Neuronal stem cell (in vitro differentiated cells): ENCODE measurements around the gene SELENOI.

Experiments used
- DNase-seq: peaks from one replicate; pipeline ENCODE4 v3.0.0-alpha.2; 2013; ENCODE audit warnings: low spot score
- H2AFZ ChIP-seq: one replicate; pipeline ENCODE4 v1.6.1; 2013; ENCODE audit warnings: mild to moderate bottlenecking, low read length, inconsistent platforms
- H2AK5ac ChIP-seq: 2 replicates; pipeline ENCODE4 v1.6.1; 2013; ENCODE audit warnings: low read depth, mild to moderate bottlenecking, inconsistent platforms, low read length, moderate library complexity, mixed read lengths
- H2BK120ac ChIP-seq: 2 replicates; pipeline ENCODE4 v1.6.1; 2013; ENCODE audit warnings: low read depth, mild to moderate bottlenecking, inconsistent platforms, low read length, moderate library complexity, mixed read lengths
- H2BK12ac ChIP-seq: one replicate; pipeline ENCODE4 v1.6.1; 2013; ENCODE audit warnings: low read length, inconsistent platforms
- H2BK15ac ChIP-seq: 2 replicates; pipeline ENCODE4 v1.6.1; 2013; ENCODE audit warnings: mild to moderate bottlenecking, low read length, inconsistent platforms, mixed read lengths
- H2BK5ac ChIP-seq: one replicate; pipeline ENCODE4 v1.6.1; 2013; ENCODE audit warnings: inconsistent platforms, mild to moderate bottlenecking, low read length, moderate library complexity
- H3K14ac ChIP-seq: one replicate; pipeline ENCODE4 v1.6.1; 2013; ENCODE audit warnings: low read length, inconsistent platforms
- H3K18ac ChIP-seq: 2 replicates; pipeline ENCODE4 v1.6.1; 2013; ENCODE audit warnings: low read length, inconsistent platforms
- H3K23ac ChIP-seq: 2 replicates; pipeline ENCODE4 v1.6.1; 2013; ENCODE audit warnings: low read depth, mild to moderate bottlenecking, mixed read lengths, low read length, inconsistent platforms; ENCODE audit not compliant: poor library complexity
- H3K27ac ChIP-seq: replicated peaks from 3 replicates; pipeline ENCODE4 v1.5.1; 2013; ENCODE audit warnings: low read length, inconsistent platforms
- H3K27me3 ChIP-seq, 3 experiments: 2 replicates each; pipeline ENCODE4 v1.6.1; 2013; ENCODE audit warnings: low read length in 3 of 3, mild to moderate bottlenecking in 2 of 3, inconsistent platforms in 1 of 3, low read depth in 1 of 3, mixed read lengths in 1 of 3, moderate library complexity in 1 of 3; ENCODE audit not compliant: control insufficient read depth in 3 of 3, insufficient read depth in 3 of 3
- H3K36me3 ChIP-seq, 2 donors: replicated peaks in 1 of 2; 2 replicates each; pipeline ENCODE4 v1.6.1; 2013; ENCODE audit warnings: low read length in 2 of 2; ENCODE audit not compliant: control insufficient read depth in 2 of 2, insufficient read depth in 2 of 2
- H3K4ac ChIP-seq: 2 replicates; pipeline ENCODE4 v1.6.1; 2013; ENCODE audit warnings: inconsistent platforms, mild to moderate bottlenecking, low read length, moderate library complexity
- H3K4me1 ChIP-seq, 2 donors: 1 replicate in 1 of 2; 2 replicates in 1 of 2; pipeline ENCODE4 v1.6.1; 2013; ENCODE audit warnings: low read length in 2 of 2, low read depth in 1 of 2; ENCODE audit not compliant: control insufficient read depth in 2 of 2, insufficient read depth in 1 of 2
- H3K4me2 ChIP-seq: one replicate; pipeline ENCODE4 v1.6.1; 2013; ENCODE audit warnings: mild to moderate bottlenecking, low read length, inconsistent platforms; ENCODE audit not compliant: insufficient read depth, poor library complexity, severe bottlenecking
- H3K4me3 ChIP-seq, 2 donors: 2 replicates each; pipeline ENCODE4 v1.5.1; 2013; ENCODE audit warnings: low read length in 2 of 2, mild to moderate bottlenecking in 2 of 2, inconsistent platforms in 1 of 2, moderate library complexity in 1 of 2
- H3K79me1 ChIP-seq: one replicate; pipeline ENCODE4 v1.6.1; 2013; ENCODE audit warnings: low read depth, mild to moderate bottlenecking, inconsistent platforms, low read length, moderate library complexity
- H3K9ac ChIP-seq: one replicate; pipeline ENCODE4 v1.6.1; 2013; ENCODE audit warnings: mild to moderate bottlenecking, low read depth, low read length, inconsistent platforms; ENCODE audit not compliant: poor library complexity
- H3K9me3 ChIP-seq, 2 donors: replicated peaks in 1 of 2; 2 replicates each; pipeline versions ENCODE3 to v1.6.1; 2013; ENCODE audit warnings: low read length in 2 of 2, mild to moderate bottlenecking in 2 of 2, inconsistent platforms in 1 of 2, low read depth in 1 of 2, mixed read lengths in 1 of 2, moderate library complexity in 1 of 2; ENCODE audit not compliant: control insufficient read depth in 2 of 2, insufficient read depth in 1 of 2
- H4K8ac ChIP-seq: one replicate; pipeline ENCODE4 v1.6.1; 2013; ENCODE audit warnings: low read depth, mild to moderate bottlenecking, inconsistent platforms, low read length, moderate library complexity
- H4K91ac ChIP-seq: one replicate; pipeline ENCODE4 v1.6.1; 2013; ENCODE audit warnings: low read length, low read depth, mild to moderate bottlenecking, inconsistent platforms; ENCODE audit not compliant: poor library complexity
- WGBS, 2 donors: extraction: QIAGEN DNeasy Blood & Tissue Kit; methylation state at CpG; one replicate each; pipeline ENCODE4 v1.1.7; 2013; ENCODE audit warnings: missing lambda C conversion rate in 2 of 2, mixed read lengths in 1 of 2; ENCODE audit not compliant: insufficient read length in 2 of 2, insufficient replicate concordance in 1 of 2; ENCODE audit errors: extremely low coverage in 2 of 2; 5-methylcytosine and 5-hydroxymethylcytosine counted together

Gene SELENOI

DNA sequence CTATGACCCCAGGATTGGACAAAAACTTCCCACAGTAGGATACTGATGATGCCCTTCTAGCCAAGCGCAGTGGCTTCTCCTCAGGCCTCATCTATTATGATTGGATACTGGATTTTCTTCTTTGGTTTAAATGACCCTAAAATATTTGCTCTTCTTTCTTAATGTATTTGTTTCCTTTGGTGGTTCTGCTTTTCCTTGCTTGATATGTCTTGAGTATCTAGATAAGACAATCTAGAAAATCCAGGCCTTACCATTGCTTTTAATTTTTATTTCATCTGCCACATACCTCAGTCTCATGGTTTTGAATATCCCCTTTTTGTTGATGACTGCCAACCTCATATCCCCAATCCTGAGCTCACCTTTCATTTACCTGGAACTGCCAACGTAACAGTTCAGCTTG, 96.4 kb downstream of the SELENOI start:
- no peak for DNase-seq
- Histone ChIP-seq H4K91ac (no peak overlapping the region), H2BK12ac (no peak overlapping the region), H3K4me2 (no peak overlapping the region), H3K36me3 (no peaks in the 10 kb centered on the region), H2BK15ac (no peak overlapping the region), H3K27me3 (no peaks in the 10 kb centered on the region), H2BK120ac (no peak overlapping the region), H3K79me1 (no peaks in the 10 kb centered on the region), H2AK5ac (no peak overlapping the region), H3K14ac (no peak overlapping the region), H2BK5ac (no peak overlapping the region), H3K18ac (no peak overlapping the region), H4K8ac (no peak overlapping the region), H3K4me1 (peaks cover 3 to 4% of the 10 kb centered on the region in 2 donors), H2AFZ (no peak overlapping the region), H3K9ac (no peak overlapping the region), H3K4ac (no peak overlapping the region), H3K23ac (no peak overlapping the region), H3K4me3 (no peak overlapping the region), H3K9me3 (no peaks in the 10 kb centered on the region), H3K27ac (no peak overlapping the region)
- WGBS, 2 donors, result no CpG with 5 or more reads among the region's 2 CpGs

DNA sequence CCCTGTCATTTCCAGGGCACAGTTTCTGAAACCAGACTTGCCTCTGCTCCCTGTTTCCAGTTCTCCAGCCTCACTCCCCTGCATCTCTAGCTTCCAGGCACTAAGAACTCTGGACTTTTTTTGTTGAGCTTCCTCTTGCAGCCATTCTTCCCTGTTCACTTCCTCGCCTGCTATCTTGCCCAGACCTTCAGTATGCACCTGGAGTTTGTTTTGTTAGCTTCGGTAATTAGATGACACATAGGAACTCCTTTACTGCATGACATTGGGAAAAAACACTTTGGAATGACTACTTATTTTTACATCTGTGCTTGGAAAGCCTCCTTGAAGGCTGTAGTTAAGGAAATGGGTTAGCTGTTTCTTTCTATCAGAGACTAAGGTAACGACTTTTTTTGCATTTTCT, 96.8 kb downstream of the SELENOI start:
- no CpG with 5 or more reads among the region's 3 CpGs for WGBS, 2 donors
- Histone ChIP-seq H3K27me3 (no peaks in the 10 kb centered on the region), H3K4ac (no peak overlapping the region), H3K27ac (no peak overlapping the region), H2BK12ac (no peak overlapping the region), H3K14ac (no peak overlapping the region), H3K18ac (no peak overlapping the region), H3K79me1 (no peaks in the 10 kb centered on the region), H2AK5ac (no peak overlapping the region), H2BK120ac (no peak overlapping the region), H3K9me3 (no peaks in the 10 kb centered on the region), H3K9ac (no peak overlapping the region), H3K4me1 (peaks cover 3 to 4% of the 10 kb centered on the region in 2 donors), H2BK15ac (no peak overlapping the region), H3K4me2 (no peak overlapping the region), H4K91ac (no peak overlapping the region), H3K4me3 (no peak overlapping the region), H4K8ac (no peak overlapping the region), H3K23ac (no peak overlapping the region), H3K36me3 (no peaks in the 10 kb centered on the region), H2AFZ (no peak overlapping the region), H2BK5ac (no peak overlapping the region)
- no peak for DNase-seq

DNA sequence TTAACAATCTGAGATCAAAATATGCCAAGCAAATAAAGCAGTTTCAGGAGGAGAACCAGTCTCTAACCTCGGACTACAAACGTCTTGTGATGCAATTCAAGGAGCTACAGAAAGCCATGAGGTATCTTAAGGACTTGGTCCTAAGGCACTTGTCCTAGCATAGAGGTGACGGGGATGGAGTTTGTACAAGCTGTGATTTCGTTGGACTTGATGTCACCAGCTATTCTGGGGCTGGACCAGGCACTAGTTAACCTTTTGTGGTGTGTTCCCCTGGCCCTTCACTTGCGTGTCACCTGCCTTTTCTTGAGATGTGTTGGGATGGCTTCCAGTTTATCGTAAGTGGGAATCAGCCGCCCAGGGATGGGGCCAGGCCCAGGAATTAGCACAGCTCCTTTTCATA, 98.3 kb downstream of the SELENOI start:
- peaks cover 0 to 3% of the 10 kb centered on the region in 2 donors for H3K4me1 ChIP-seq
- no peak overlapping the region for H2BK12ac ChIP-seq
- H2AK5ac ChIP-seq, result no peak overlapping the region
- no peaks in the 10 kb centered on the region for H3K27me3 ChIP-seq
- H3K4me3 ChIP-seq, result peak overlapping the region in 1 of 2 donors; percentile 48
- H3K18ac ChIP-seq, result no peak overlapping the region
- H4K91ac ChIP-seq, result no peak overlapping the region
- H3K9ac ChIP-seq, result no peak overlapping the region
- no peak overlapping the region for H3K27ac ChIP-seq
- DNase-seq, result no peak
- no peak overlapping the region for H3K4me2 ChIP-seq
- no peaks in the 10 kb centered on the region for H3K36me3 ChIP-seq
- WGBS, 2 donors, result no CpG with 5 or more reads among the region's 7 CpGs
- no peak overlapping the region for H2AFZ ChIP-seq
- no peak overlapping the region for H4K8ac ChIP-seq
- H3K14ac ChIP-seq, result no peak overlapping the region
- H3K79me1 ChIP-seq, result no peaks in the 10 kb centered on the region
- no peak overlapping the region for H3K4ac ChIP-seq
- no peaks in the 10 kb centered on the region for H3K9me3 ChIP-seq
- H2BK5ac ChIP-seq, result no peak overlapping the region
- no peak overlapping the region for H2BK120ac ChIP-seq
- no peak overlapping the region for H2BK15ac ChIP-seq
- H3K23ac ChIP-seq, result no peak overlapping the region
